HG02884 (cell line): ENCODE measurements around the gene TBC1D14.

Experiments used
- ATAC-seq: cut with Tn5 transposase; IDR thresholded peaks from one replicate; pipeline ENCODE4 v1.9.1; 2021; ENCODE audit warnings: mild to moderate bottlenecking, moderate library complexity; ENCODE audit not compliant: unreplicated experiment

Gene TBC1D14

GRCh38 chr4:6991771-6992557 is 82.3 kb downstream of the TBC1D14 start:
- ATAC-seq, result no peak

DNA sequence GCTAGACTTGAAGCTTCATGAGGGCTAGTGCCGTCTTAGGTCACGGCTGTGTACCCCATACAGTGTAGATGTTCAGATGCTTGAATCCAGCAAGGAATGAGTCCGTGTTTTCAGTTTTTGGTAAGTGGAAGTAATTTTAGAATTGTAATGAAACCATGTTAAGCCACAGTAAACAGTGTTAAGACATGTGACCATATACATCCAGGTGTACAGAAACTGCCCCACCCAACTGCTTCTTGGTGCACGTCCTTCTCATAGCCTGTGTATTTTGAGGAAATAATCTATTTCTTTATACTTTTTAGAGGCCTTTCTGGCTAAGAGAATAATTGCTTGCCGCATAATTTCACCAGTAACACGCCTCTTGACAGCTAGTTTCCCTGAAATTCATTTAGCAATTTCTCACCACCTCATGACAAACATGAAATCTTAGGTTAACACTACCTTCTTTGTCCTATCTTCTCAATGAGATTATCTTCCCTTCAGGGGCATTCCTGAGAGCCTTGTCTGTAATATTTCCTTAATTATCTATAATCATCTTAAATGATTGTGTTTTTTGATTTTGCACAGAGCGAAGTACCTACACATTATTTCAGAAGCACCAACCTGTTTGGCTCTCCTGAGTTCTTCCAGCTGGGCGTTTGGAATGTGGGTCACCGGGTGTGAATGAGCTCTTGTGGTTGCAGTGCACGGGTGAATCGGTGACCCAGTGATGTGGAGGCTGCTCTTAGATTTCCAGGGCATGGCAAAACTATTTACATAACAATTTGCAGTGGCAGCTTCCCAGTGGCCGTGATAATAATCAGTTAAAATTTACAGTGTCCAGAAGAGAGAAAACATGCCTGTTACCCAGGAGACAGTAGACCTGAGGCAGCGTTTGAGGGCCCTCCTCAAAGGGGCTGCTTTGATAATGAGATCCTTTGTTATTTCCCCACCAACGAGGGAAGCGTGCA is 83.4 kb downstream of the TBC1D14 start:
- no peak for ATAC-seq

GRCh38 chr4:6996481-6996880 is 86.9 kb downstream of the TBC1D14 start:
- ATAC-seq, result no peak

GRCh38 chr4:6999172-7000086 is 89.8 kb downstream of the TBC1D14 start:
- no peak for ATAC-seq

- no peak for ATAC-seq
These were observed 91.0 kb downstream of the TBC1D14 start for GRCh38 chr4:7000421-7001176.

DNA sequence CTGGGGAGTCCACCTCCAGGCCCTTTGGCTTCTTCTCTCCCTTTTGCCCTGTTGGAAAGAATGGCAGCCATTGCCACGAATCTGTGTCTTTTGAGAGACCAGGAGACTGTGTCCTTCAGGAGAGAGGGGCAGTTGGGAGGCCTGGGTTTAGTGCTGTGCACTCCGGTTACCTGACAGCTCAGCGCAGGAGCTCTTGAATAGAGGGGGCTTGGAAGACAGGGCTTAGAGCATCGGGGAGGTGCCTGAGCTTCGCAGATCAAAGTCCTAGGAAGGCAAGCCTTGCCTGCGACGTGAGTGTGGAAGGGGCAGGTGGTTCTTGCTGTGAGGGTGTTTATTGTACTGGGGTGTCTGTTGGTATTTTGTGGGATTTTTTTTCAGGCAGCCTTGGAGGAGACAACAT is 91.6 kb downstream of the TBC1D14 start:
- no peak for ATAC-seq

DNA sequence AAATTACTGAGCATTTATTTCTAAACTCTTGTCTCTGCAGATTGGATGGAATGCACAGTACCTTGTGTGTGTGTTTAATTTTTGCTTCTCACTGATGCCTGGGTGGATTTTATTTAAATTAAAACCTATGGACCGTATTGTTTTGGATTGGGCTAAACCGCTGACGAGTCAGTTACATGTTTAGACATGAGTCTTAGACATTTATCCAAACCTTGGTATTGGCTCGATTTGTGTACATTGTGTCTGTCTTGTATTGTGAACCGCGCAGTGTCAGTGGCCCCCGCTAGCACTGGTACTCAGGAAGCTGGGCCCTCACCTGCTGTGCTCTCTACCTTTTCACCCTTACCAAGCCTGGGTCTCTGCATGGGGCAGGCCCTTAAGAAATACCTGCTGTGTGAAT is 92.7 kb downstream of the TBC1D14 start:
- ATAC-seq, result no peak

DNA sequence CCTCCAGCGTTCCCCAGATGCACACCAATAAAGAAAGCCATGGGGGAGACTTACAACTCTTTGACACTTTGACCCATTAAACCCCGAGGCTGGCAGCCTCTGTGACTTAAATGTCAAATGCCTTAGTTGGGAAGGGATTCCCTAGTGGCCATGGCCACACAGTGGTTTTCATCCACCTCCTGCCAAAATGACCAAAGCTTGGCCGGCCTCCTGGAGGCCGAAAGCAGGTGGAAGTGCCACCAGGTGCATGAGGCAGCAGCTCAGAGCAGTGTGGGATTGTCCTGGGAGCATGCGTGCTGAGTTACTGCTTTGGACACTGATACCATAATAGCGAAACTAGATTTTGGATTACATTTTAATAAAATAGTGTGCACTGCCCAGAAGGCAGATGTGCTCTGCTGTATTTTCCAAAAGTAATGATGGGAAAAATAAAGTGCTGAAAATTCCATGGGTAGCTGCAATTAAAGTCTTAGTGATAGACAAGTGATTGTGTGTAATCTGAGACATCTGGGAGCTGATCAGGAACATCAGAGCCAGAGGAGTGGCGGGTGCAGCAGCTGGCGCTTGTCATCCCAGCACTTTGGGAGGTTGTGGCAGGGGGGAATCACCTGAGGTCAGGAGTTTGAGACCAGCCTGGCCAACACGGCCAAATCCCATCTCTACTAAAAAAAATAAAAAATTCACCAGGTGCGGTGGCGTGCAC is 93.7 kb downstream of the TBC1D14 start:
- ATAC-seq, result no peak

DNA sequence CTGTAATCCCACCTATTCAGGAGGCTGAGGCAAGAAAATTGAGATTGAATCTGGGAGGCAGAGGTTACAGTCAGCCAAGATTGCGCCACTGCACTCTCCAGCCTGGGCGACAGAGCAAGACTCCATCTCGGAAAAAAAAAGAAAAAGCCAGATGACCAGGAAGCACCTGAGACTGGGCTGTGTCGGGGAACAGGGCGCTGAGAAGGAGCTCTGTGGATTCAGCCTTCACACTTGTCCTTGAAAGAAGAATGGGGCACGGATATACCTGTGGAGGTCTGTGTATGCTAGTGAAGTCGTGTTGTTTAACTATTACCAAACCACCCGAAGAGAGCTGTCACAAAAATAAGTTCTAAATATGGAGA is 94.2 kb downstream of the TBC1D14 start:
- no peak for ATAC-seq

- no peak for ATAC-seq
These were observed 94.7 kb downstream of the TBC1D14 start for GRCh38 chr4:7004331-7004730.

DNA sequence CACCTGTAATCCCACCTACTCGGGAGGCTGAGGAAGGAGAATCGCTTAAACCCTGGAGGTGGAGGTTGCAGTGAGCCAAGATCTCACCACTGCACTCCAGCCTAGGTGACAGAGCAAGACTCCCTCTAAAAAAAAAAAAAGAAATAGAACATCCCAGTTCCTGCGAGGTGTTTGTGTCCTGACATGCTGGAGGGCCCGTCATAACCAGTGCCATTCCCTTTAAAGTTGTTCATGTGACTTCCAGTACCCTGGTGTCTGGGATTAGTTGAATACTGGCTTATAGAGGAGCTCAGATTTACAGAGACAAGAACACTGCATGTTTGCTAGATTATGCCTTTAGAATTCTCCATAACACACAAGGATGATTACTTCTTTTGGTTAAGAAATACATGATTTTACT is 95.9 kb downstream of the TBC1D14 start:
- ATAC-seq, result no peak

- ATAC-seq, result no peak
These were observed 96.8 kb downstream of the TBC1D14 start for GRCh38 chr4:7006411-7006810.

DNA sequence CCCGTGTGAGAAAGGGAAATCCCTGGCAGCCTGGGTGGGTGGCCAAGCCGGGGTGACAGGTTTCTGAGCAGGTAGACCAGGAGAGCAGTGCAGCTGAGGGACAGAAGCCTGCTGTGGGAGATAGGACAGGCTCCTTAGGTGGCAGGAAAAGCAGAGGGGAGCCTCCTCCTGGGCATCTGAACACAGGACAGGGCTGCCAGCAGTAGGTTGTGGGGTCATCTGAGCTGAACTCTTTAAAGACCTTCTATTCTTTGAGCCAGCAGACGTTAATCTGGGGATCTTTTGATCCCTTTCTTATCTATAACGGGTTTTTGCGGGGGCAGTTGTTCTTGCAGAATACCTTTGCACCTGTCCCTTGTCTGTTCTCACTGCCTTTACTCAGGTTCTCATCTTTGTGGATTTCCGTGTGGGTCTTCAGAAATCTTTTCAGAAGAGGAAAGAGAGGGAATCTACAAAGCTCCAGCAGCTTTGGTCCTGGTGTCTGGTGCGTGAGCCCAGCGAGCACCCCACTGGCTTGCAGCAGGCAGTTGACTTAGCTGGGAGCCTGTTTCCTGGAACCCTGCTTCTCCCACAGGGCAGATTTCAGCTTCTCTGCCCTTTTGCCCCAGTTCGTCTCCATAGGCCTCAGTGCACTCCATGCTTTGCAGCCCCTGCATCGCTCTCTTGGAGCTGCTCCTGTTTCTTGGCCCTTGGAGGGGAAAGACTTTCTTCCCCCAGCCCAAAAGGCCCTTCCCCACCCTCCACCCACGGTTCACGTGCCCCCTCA is 97.7 kb downstream of the TBC1D14 start:
- ATAC-seq, result no peak

- ATAC-seq, result no peak
These were observed 98.3 kb downstream of the TBC1D14 start for GRCh38 chr4:7007944-7008343.

- no peak for ATAC-seq
These were observed 99.9 kb downstream of the TBC1D14 start for GRCh38 chr4:7009564-7009963.

GRCh38 chr4:7013175-7013574 is 103.5 kb downstream of the TBC1D14 start:
- no peak for ATAC-seq

GRCh38 chr4:7014815-7015214 is 105.2 kb downstream of the TBC1D14 start:
- ATAC-seq, result no peak

- ATAC-seq, result no peak
These were observed 105.9 kb downstream of the TBC1D14 start for GRCh38 chr4:7015383-7016035.
